ENCODE measurements around the gene CRYBA1.
"Not testable (repeated sequence)": the region's sequence is repeated elsewhere in the genome, so short reads cannot be mapped to it uniquely, and the experiment has no call there.

DNA sequence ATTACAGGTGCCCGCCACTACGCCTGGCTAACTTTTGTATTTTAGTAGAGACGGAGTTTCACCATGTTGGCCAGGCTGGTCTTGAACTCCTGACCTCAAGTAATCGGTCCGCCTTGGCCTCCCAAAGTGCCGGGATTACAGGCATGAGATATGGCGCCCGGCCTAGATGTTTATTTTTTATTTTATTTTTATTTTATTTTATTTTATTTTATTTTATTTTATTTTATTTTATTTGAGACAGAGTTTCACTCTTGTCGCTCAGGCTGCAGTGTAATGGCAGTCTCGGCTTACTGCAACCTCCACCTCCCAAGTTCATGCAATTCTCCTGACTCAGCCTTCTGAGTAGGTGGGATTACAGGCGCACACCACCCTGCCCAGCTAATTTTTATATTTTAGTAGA, 25.3 kb upstream of the CRYBA1 start:
- TF ChIP-seq, protein P1, sequence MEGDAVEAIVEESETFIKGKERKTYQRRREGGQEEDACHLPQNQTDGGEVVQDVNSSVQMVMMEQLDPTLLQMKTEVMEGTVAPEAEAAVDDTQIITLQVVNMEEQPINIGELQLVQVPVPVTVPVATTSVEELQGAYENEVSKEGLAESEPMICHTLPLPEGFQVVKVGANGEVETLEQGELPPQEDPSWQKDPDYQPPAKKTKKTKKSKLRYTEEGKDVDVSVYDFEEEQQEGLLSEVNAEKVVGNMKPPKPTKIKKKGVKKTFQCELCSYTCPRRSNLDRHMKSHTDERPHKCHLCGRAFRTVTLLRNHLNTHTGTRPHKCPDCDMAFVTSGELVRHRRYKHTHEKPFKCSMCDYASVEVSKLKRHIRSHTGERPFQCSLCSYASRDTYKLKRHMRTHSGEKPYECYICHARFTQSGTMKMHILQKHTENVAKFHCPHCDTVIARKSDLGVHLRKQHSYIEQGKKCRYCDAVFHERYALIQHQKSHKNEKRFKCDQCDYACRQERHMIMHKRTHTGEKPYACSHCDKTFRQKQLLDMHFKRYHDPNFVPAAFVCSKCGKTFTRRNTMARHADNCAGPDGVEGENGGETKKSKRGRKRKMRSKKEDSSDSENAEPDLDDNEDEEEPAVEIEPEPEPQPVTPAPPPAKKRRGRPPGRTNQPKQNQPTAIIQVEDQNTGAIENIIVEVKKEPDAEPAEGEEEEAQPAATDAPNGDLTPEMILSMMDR (IDR thresholded peaks at IDR 0.05) = not testable (repeated sequence)
- not testable (repeated sequence) for TF ChIP-seq POLR2A (IDR thresholded peaks at IDR 0.05)

Data from lower leg skin (tissue), 3 donors.